ENCODE data around the gene BCL2.

The BCL2 gene

DNA sequence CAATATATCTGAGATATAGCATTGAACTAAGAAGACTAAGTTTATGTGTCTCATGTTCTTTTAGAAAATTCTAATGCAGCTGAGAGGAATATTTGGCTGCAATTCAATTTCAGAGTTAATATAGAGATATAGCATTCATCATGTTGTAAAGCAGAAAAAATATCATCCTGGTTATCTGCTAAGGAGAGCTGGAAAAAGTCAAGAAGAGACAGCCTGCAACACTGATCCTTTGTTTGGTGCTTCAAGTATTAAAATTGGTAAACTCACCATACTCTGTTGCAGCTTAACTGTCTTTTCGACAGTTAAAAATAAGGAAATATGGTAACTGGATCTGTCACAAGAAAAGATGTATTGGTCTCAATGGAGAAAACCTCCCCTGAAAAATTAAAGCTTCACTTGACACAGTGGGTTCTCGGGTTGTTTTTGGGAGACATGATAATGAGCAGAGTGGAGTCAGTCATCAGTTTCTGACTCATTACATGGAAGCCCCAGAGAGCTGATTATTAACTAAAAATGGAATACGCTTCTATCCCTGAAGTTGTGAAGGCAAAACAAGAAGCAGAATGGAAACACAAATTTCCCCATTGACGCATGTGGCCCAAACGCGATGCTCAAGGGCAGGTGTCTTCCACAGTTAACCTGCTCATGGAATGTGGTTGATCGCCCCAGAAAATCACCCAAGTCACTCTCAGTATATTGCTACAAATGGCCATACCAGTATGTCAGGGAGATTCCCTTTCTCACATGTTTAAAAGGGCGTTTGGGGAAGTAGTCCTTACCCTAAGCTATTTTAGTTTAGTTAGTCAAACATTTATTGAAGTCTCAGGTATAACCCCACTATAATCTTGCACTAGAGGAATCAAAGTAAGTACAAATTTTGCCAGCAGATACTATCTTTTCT, 8.2 kb downstream of the BCL2 start:
- TF ChIP-seq, protein P1, sequence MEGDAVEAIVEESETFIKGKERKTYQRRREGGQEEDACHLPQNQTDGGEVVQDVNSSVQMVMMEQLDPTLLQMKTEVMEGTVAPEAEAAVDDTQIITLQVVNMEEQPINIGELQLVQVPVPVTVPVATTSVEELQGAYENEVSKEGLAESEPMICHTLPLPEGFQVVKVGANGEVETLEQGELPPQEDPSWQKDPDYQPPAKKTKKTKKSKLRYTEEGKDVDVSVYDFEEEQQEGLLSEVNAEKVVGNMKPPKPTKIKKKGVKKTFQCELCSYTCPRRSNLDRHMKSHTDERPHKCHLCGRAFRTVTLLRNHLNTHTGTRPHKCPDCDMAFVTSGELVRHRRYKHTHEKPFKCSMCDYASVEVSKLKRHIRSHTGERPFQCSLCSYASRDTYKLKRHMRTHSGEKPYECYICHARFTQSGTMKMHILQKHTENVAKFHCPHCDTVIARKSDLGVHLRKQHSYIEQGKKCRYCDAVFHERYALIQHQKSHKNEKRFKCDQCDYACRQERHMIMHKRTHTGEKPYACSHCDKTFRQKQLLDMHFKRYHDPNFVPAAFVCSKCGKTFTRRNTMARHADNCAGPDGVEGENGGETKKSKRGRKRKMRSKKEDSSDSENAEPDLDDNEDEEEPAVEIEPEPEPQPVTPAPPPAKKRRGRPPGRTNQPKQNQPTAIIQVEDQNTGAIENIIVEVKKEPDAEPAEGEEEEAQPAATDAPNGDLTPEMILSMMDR (IDR thresholded peaks at IDR 0.05; ENCODE audit: extremely low read depth, insufficient read depth, missing control alignments), result no peak
- peak; percentile 48 for DNase-seq (ENCODE audit: low spot score)
- in situ Hi-C loops (cut with MboI; ENCODE audit: low pct_unique_long_range_greater_than_20kb, low sequenced_read_pairs, unreplicated experiment), result loop anchor here (10.0 kb wide), 1 partner anchor 157 kb away; no protein-coding TSS in a partner anchor

DNA sequence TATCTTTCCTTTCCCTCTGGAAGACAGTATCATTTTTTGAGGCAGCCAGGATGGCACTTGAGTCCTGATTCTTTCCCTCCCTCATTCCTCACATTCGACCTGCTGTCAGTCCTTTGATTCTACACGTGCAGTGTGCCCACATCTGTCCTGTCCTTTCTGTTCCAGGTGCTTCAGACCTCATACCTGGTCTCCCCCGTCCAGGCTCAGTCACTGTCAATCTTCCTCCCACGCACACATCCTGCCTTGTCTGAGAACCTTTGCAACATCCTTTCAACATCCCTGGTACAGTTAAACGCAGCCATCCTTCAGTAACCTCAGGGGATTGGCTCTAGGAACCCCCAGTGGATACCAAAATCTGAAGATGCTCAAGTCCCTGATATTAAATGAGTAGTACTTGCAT, 10.1 kb downstream of the BCL2 start:
- in situ Hi-C loops (cut with MboI; ENCODE audit: low pct_unique_long_range_greater_than_20kb, low sequenced_read_pairs, unreplicated experiment), result no loop called here
- no peak for DNase-seq (ENCODE audit: low spot score)
- TF ChIP-seq, protein P1 (IDR thresholded peaks at IDR 0.05; ENCODE audit: extremely low read depth, insufficient read depth, missing control alignments), result no peak

- TF ChIP-seq, protein P1 (IDR thresholded peaks at IDR 0.05; ENCODE audit: extremely low read depth, insufficient read depth, missing control alignments), result no peak
- no peak for DNase-seq (ENCODE audit: low spot score)
Measured at GRCh38 chr18:63307551-63308200, 11.9 kb downstream of the BCL2 start.

GRCh38 chr18:63306819-63307550, 12.6 kb downstream of the BCL2 start:
- TF ChIP-seq, protein P1 (IDR thresholded peaks at IDR 0.05; ENCODE audit: extremely low read depth, insufficient read depth, missing control alignments), result no peak
- in situ Hi-C loops (cut with MboI; ENCODE audit: low pct_unique_long_range_greater_than_20kb, low sequenced_read_pairs, unreplicated experiment), result no loop called here
- DNase-seq (ENCODE audit: low spot score), result no peak

More at GRCh38 chr18:63307551-63308200, 11.9 kb downstream of the BCL2 start:
- in situ Hi-C loops (cut with MboI; ENCODE audit: low pct_unique_long_range_greater_than_20kb, low sequenced_read_pairs, unreplicated experiment), result no loop called here

DNA sequence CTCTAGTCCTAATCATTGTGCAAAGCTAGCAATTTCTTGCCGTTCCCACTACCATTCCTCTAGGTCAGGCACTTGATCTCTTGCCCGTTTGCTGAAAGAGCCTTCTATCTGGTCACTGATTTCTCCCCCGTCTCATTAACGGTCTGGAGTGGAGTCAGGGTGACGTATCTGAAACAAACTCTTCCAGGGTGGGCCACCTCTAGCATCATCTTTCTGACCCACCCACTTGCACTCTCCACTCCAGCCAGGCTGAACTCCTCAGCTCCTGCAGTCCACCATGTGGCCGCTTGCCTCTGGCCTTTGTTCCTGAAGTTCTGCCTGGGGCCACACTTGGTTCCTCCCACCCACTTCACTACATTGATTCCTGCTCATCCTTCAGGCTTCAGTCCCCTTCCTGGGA, 13.3 kb downstream of the BCL2 start:
- TF ChIP-seq, protein P1 (IDR thresholded peaks at IDR 0.05; ENCODE audit: extremely low read depth, insufficient read depth, missing control alignments), result no peak
- in situ Hi-C loops (cut with MboI; ENCODE audit: low pct_unique_long_range_greater_than_20kb, low sequenced_read_pairs, unreplicated experiment), result no loop called here
- no peak for DNase-seq (ENCODE audit: low spot score)

GRCh38 chr18:63303547-63303946, 16.0 kb downstream of the BCL2 start:
- TF ChIP-seq, protein P1 (IDR thresholded peaks at IDR 0.05; ENCODE audit: extremely low read depth, insufficient read depth, missing control alignments), result no peak
- no peak for DNase-seq (ENCODE audit: low spot score)
- in situ Hi-C loops (cut with MboI; ENCODE audit: low pct_unique_long_range_greater_than_20kb, low sequenced_read_pairs, unreplicated experiment), result no loop called here

All from GM13977 (cell line).